ENCODE results near the gene ADGRL2.
A peak's percentile ranks its signal among the peaks of the same experiment; 100 is the strongest.

The ADGRL2 gene

GRCh38 chr1:81800695-81801650 lies at the start of gene ADGRL2:
Gene ADGRL2, plus strand, starts transcription at chr1:81800934. Its CDS starts 36,051 bp downstream, at chr1:81836985.
- Mint-ChIP-seq H3K4me1 (ENCODE audit: low read depth) (peaks cover 6% of the 10 kb centered on the region), H3K27me3 (peaks cover 20% of the 10 kb centered on the region), H3K27ac (no peak within 1 kb of the TSS), H3K9me3 (ENCODE audit: low read depth) (no peaks in the 10 kb centered on the region), H3K4me3 (peak within 1 kb of the TSS; percentile 57), H3K36me3 (no peaks in the 10 kb centered on the region)

DNA sequence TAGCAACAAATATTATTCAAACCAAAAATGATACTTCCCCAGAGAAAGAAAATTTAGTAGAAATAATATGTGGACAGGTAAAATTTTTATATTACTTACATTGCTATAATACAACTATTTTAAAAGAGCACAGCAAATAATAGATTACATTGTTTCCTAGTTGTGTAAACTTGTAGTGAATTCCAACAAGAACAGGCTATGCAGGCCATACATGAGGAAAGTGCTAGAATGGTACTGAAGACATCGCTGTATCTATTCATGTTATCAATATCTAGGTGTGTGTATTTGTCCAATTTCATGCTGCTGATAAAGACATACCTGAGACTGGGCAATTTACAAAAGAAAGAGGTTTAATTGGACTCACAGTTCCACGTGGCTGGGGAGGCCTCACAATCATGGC lies 47.9 kb upstream of the ADGRL2 start:
- Mint-ChIP-seq H3K27me3 (no peaks in the 10 kb centered on the region), H3K27ac (no peak overlapping the region), H3K36me3 (no peaks in the 10 kb centered on the region), H3K4me3 (no peak overlapping the region), H3K9me3 (ENCODE audit: low read depth) (peaks cover 7% of the 10 kb centered on the region), H3K4me1 (ENCODE audit: low read depth) (no peaks in the 10 kb centered on the region)

DNA sequence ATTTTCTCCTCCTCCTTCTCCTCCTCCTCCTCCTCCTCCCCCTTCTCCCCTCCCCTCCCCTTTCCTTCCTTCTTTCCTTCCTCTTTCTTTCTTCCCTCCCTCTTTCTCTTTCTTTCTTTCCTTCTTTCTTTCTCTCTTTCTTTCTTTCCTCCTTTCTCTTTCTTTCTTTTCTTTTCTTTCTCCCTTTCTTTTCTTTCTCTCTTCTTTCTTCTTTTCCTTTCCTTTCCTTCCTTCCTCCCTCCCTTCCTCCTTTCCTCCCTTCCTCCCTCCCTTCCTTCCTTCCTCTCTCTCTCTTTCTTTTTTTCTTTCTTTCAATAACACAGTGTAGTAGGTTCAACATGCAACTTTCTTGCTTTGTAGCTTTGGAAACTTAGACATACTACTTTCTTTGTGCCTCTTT lies 46.3 kb upstream of the ADGRL2 start:
- no peak overlapping the region for H3K27ac Mint-ChIP-seq
- H3K4me1 Mint-ChIP-seq (ENCODE audit: low read depth): no peaks in the 10 kb centered on the region
- no peaks in the 10 kb centered on the region for H3K27me3 Mint-ChIP-seq
- peaks cover 7% of the 10 kb centered on the region for H3K9me3 Mint-ChIP-seq (ENCODE audit: low read depth)
- no peaks in the 10 kb centered on the region for H3K36me3 Mint-ChIP-seq
- H3K4me3 Mint-ChIP-seq: no peak overlapping the region

- Mint-ChIP-seq H3K27ac (no peak overlapping the region), H3K27me3 (no peaks in the 10 kb centered on the region), H3K4me3 (no peak overlapping the region), H3K4me1 (ENCODE audit: low read depth) (no peaks in the 10 kb centered on the region), H3K9me3 (ENCODE audit: low read depth) (peaks cover 7% of the 10 kb centered on the region), H3K36me3 (no peaks in the 10 kb centered on the region)
Measured at GRCh38 chr1:81756872-81757271, 43.9 kb upstream of the ADGRL2 start.

DNA sequence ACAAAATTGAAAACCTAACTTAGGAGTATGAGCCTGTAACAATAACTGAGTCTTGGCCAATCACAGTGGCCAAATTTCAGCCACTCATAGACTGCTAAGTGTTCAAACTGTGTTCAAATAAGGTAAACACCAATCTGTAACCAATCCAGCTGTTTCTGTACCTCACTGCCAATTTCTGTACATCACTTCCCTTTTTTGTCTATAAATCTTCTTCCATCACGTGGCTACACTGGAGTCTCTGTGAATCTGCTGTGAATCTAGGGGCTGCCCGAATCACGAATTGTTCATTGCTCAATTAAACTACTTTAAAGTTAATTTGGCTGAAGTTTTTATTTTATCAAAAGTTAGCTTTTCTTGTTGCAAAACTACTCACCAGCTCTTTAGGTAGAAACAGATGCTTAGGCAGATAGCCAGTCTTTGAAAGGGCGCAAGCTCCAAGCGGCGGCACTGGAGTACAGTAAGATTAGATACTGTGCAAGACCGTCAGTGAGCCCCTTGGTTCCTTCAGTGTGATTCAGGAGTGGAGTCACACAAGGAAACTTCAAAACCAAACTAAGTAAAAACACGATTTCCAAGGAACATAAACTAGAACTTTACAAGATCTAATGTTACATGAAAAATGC lies 43.2 kb upstream of the ADGRL2 start:
- Mint-ChIP-seq H3K36me3 (no peaks in the 10 kb centered on the region), H3K4me1 (ENCODE audit: low read depth) (no peaks in the 10 kb centered on the region), H3K4me3 (no peak overlapping the region), H3K27me3 (no peaks in the 10 kb centered on the region), H3K9me3 (ENCODE audit: low read depth) (peaks cover 7% of the 10 kb centered on the region), H3K27ac (no peak overlapping the region)

GRCh38 chr1:81758181-81758580 lies 42.6 kb upstream of the ADGRL2 start:
- H3K27ac Mint-ChIP-seq: no peak overlapping the region
- peaks cover 3% of the 10 kb centered on the region for H3K9me3 Mint-ChIP-seq (ENCODE audit: low read depth)
- H3K36me3 Mint-ChIP-seq: no peaks in the 10 kb centered on the region
- H3K27me3 Mint-ChIP-seq: no peaks in the 10 kb centered on the region
- H3K4me3 Mint-ChIP-seq: no peak overlapping the region
- H3K4me1 Mint-ChIP-seq (ENCODE audit: low read depth): no peaks in the 10 kb centered on the region

- Mint-ChIP-seq H3K9me3 (ENCODE audit: low read depth) (peaks cover 3% of the 10 kb centered on the region), H3K4me1 (ENCODE audit: low read depth) (no peaks in the 10 kb centered on the region), H3K27me3 (no peaks in the 10 kb centered on the region), H3K27ac (no peak overlapping the region), H3K36me3 (no peaks in the 10 kb centered on the region), H3K4me3 (no peak overlapping the region)
Measured at GRCh38 chr1:81760477-81761097, 40.1 kb upstream of the ADGRL2 start.

GRCh38 chr1:81775510-81775909 lies 25.2 kb upstream of the ADGRL2 start:
- Mint-ChIP-seq H3K27ac (no peak overlapping the region), H3K36me3 (no peaks in the 10 kb centered on the region), H3K27me3 (no peaks in the 10 kb centered on the region), H3K4me3 (no peak overlapping the region), H3K4me1 (ENCODE audit: low read depth) (no peaks in the 10 kb centered on the region), H3K9me3 (ENCODE audit: low read depth) (no peaks in the 10 kb centered on the region)

DNA sequence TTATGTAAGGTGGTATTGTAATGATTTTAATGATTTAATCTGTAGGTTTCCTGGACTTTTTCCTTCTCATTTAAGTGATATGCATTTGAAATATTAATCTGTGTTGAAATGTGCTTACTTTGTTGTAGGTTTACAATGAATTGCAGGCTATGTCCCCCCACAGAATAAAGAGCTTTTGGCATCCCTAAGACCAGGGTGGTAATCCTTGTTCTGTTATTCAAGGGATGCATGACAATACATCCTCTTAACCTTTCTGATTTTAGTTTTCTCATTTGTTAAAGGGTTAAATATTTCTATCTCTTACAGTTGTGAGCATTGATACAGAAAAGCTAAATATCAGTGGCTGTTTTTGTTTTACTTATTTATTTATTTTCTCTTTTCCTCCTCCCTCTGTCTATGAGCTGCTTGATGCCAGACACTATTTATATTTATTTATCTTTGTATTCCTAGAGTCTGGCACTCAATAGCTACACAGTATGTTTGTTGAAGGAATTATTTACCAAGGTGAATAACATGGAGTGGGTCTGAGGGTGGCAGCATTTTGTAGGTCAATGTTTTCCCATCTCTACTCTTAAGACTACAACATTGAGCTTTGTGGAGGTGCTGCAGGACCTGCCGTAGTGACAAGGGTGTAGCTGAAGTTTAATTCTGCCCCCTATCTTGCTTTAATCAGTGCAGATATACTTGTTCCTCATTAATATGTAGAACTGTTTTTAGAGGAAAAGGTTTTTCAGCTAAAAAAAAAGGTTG lies 19.9 kb upstream of the ADGRL2 start:
- no peaks in the 10 kb centered on the region for H3K4me1 Mint-ChIP-seq (ENCODE audit: low read depth)
- peaks cover 5% of the 10 kb centered on the region for H3K9me3 Mint-ChIP-seq (ENCODE audit: low read depth)
- no peaks in the 10 kb centered on the region for H3K27me3 Mint-ChIP-seq
- no peak overlapping the region for H3K4me3 Mint-ChIP-seq
- H3K27ac Mint-ChIP-seq: no peak overlapping the region
- no peaks in the 10 kb centered on the region for H3K36me3 Mint-ChIP-seq

- Mint-ChIP-seq H3K9me3 (ENCODE audit: low read depth) (peaks cover 5% of the 10 kb centered on the region), H3K4me1 (ENCODE audit: low read depth) (no peaks in the 10 kb centered on the region), H3K36me3 (no peaks in the 10 kb centered on the region), H3K4me3 (no peak overlapping the region), H3K27ac (no peak overlapping the region), H3K27me3 (no peaks in the 10 kb centered on the region)
Measured at GRCh38 chr1:81781749-81782148, 19.0 kb upstream of the ADGRL2 start.

DNA sequence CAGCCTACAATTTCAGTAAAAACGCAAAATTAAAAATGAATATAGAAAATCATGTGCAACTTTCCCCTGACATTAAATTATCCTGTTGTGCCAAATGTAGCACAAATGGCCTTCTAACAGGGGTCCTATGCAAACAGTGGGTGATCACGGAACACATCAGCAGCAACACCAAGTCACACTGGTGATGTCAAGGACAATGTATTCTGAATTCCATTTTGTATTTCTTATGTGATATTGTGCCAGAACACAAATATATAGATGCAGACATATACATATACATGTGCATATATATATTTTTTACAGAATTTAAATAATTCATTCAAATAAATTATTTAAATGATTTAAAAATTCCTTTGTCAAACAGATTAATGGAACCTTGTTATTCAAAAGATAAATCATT lies 8.6 kb upstream of the ADGRL2 start:
- peaks cover 5% of the 10 kb centered on the region for H3K9me3 Mint-ChIP-seq (ENCODE audit: low read depth)
- H3K4me3 Mint-ChIP-seq: no peak overlapping the region
- H3K27me3 Mint-ChIP-seq: no peaks in the 10 kb centered on the region
- H3K36me3 Mint-ChIP-seq: no peaks in the 10 kb centered on the region
- no peak overlapping the region for H3K27ac Mint-ChIP-seq
- H3K4me1 Mint-ChIP-seq (ENCODE audit: low read depth): no peaks in the 10 kb centered on the region

GRCh38 chr1:81797701-81798100 lies 3.0 kb upstream of the ADGRL2 start:
- Mint-ChIP-seq H3K27ac (no peak overlapping the region), H3K36me3 (no peaks in the 10 kb centered on the region), H3K4me3 (no peak overlapping the region), H3K4me1 (ENCODE audit: low read depth) (peaks cover 2% of the 10 kb centered on the region), H3K9me3 (ENCODE audit: low read depth) (no peaks in the 10 kb centered on the region), H3K27me3 (peaks cover 8% of the 10 kb centered on the region)

- Mint-ChIP-seq H3K27ac (no peak overlapping the region), H3K4me3 (peak overlapping the region; percentile 20), H3K36me3 (no peaks in the 10 kb centered on the region), H3K4me1 (ENCODE audit: low read depth) (peaks cover 6% of the 10 kb centered on the region), H3K27me3 (peaks cover 17% of the 10 kb centered on the region), H3K9me3 (ENCODE audit: low read depth) (no peaks in the 10 kb centered on the region)
Measured at GRCh38 chr1:81799939-81800694, 617 bp upstream of the ADGRL2 start.
